GM18505 (cell line): ENCODE results near the gene SLC24A4.

Experiments used
- ATAC-seq: cut with Tn5 transposase; IDR thresholded peaks from one replicate; pipeline ENCODE4 v1.9.1; 2021; ENCODE audit not compliant: unreplicated experiment
- POLR2A ChIP-seq: IDR thresholded peaks from 4 replicates; pipeline ENCODE4 v1.6.1; 2011; ENCODE audit warnings: borderline replicate concordance; ENCODE audit not compliant: insufficient read depth, insufficient read length; ENCODE audit errors: extremely low read depth

Gene SLC24A4

DNA sequence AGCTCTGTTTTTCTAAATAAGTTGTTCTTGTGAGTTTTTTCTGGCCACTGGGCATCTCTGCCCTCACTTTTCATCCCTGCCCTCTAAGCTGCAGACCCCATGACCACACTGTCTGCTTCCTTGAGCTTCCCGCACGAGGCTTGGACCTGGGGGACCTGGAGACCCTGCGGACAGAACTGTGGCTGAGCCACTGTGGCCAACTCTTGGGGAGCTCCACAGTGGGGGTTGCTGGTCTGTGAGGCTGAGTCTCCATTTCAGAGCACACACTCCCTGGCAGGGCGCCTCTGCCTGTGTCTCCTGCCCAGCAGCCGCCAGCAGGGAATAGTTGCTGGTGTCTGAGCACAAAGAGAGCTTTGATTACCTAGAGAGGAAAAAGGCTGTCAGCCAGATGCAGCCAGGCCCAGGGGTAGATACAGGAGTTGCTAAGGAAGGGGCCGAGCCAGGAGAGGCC, 177.6 kb downstream of the SLC24A4 start:
- ATAC-seq = no peak
- TF ChIP-seq POLR2A = no peak

DNA sequence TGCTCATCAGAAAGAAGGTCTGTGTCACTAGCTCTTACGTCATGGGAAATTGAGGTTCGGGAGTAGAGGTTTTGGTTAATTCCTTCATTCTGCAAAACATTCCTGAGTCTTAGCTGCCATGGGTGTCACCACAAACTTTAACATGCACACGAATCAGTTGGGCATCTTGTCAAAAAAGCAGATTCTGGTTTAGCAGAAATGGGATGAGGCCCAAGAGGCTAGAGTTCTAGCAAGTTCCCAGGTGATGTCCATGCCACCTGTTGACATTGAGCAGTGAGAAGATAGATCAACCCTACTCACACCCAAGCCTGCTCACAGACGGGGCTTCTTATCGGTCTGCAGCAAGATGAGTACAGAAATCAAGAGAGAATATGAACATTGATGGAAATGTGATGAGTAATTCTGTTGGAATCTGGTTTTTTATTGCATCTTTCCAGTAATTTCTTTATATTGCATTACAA, 179.0 kb downstream of the SLC24A4 start:
- no peak for ATAC-seq

DNA sequence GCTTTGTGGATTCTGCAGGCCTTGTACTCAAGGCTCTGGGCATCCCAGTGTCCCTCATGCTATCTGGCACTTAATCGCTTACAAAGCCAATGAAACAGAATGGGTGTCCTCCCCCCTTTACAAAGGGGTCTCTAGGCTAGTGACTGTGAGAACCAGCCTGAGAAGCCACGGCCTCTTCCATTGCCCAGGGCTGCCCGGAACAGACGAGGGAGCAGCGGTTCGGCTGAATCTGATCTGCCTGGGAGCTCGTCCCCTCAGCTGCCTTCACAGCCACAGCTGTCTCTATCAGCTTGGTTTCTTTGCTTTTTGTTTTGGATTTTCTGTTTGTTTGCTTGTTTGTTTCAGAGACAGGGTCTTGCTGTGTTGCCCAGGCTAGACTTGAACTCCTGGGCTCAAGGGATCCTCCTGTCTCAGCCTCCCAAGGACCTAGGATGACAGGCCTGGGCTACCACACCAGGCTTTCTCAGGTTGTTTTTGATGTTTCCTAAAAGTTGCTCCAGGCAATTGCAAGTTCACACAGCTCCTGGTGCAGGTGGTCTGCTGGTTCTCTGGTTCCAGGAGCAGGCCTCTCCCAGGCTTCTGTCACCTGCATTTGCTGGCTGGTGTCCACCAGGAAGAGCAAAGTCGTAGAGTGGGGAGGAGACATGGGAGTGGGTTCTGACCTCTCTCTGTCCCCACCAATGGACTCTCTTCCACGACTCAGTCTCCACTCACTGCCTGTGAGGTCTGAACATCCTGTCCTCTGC, 179.7 kb downstream of the SLC24A4 start:
- ATAC-seq = no peak
- TF ChIP-seq POLR2A = no peak

More for the DNA sequence above, 179.0 kb downstream of the SLC24A4 start:
- no peak for TF ChIP-seq POLR2A

DNA sequence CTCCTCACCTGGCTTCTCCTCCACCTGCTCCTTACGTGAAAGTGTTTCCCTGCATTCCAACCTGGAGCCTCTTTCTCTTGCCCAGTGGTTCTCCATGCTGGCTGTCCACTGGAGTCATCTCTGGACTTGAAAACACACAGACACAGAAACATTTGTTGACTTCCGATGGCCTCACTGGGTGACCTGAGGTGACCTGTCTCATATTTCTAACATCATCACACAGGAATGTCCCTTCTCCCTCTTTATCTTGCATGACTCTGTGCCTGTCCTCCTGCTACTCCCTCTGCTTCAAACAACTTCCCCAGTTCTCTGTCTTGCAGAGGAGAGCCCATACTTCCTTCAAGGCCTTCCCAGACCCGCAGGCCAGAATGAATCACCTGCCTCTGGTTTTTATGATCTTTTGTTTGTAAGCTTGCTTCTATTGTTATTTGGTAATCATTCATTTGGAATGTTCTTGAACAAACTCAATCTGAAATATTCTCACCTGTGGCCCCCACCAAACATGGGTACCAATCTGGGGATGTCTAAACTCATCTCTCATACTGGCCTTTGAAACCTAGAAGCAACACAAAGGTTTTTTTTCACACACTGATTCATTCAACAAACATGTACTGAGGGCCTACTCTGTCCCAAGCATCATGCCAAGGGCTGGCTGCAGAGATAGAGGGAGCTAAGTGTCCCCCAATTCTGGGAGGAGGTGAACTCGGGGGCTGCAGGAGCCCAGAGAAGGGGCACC, 181.0 kb downstream of the SLC24A4 start:
- no peak for ATAC-seq
- TF ChIP-seq POLR2A = no peak

DNA sequence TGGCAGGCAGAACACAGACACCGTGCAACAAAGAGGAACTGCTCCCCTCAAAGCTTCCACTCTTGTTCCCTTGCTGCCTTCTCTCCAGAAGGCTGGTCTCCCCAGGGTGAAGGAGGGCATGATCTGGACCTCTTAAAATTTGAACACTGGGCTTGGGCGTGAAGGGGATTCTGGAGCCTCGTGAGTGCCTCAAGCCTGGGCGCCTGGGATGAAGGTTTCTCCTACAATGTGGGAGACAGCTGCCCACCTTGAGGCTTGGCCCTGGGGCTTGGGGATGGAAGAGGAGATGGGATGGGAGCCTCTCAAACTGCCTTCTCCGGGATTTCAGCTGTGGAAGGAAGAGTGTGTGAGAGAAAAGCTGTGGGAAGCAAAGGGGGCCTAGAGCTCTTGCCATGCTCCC, 182.9 kb downstream of the SLC24A4 start:
- no peak for ATAC-seq
- no peak for TF ChIP-seq POLR2A

DNA sequence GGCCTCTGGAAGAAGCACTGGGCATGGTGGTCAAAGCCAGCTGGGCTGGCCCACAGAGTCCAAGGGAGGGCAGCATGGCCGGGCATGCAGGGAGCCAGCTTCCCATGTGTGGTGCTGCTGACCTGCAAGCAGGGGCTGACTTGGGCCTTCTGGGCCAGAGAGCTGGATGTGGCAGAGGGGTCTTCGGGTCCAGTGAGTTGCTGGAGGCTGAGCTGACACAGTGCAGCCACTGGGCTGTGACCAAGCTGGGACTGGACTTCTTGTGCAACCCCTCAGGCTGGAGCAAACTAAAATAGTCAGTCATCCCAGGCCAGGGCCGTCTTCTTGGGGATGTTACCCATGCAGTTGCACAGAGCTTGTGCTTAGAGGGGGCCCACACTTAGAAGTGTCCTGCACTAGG, 183.3 kb downstream of the SLC24A4 start:
- TF ChIP-seq POLR2A = no peak
- ATAC-seq = no peak

DNA sequence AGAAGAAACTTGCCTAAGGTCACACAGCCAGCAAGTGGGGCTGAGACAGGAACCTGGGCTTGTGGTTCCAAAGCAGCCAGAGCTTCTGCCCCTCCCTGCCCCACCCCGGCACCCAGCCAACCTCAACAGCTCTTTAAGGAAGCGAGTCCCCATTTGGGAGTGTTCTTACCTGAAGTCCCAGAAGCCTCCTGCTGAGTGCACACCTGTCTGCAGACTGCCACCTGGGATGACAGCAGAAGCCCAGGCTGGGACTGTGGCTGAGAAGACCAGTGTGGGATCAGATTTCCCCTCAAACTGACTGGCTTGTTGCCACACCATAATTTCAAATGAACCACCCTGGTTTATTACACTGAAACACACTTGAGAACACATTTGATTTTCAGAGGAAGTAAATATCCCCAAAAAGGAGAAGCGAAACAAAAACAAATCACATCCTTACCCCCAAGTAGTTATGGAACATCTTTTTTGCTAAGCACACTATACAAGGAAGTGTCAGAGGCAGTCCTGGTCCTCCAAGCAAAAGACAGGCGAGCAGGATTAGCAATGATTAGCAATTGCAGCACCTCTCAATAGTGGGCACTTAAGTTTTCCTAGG, 184.3 kb downstream of the SLC24A4 start:
- ATAC-seq = peak; percentile 55
- no peak for TF ChIP-seq POLR2A

DNA sequence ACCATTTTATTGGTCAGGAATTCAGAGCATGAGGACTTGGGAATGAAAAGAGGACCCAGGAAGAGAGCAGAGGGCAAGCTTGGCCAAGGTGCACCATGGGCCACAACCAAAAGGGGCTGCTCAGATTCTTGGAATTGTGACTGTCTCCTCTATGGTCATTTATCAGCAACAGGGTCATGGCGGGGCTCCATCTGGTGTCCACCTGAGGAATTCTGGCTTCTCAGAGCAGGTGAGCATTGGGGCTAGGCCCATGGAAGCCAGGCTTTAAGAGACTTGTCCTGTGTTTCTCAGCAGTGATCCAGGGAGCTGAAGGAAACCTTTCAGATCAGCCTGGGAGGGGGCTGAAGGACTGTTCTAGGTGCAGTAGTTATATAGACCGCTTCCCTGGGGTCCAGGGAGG, 188.0 kb downstream of the SLC24A4 start:
- TF ChIP-seq POLR2A = no peak
- no peak for ATAC-seq

DNA sequence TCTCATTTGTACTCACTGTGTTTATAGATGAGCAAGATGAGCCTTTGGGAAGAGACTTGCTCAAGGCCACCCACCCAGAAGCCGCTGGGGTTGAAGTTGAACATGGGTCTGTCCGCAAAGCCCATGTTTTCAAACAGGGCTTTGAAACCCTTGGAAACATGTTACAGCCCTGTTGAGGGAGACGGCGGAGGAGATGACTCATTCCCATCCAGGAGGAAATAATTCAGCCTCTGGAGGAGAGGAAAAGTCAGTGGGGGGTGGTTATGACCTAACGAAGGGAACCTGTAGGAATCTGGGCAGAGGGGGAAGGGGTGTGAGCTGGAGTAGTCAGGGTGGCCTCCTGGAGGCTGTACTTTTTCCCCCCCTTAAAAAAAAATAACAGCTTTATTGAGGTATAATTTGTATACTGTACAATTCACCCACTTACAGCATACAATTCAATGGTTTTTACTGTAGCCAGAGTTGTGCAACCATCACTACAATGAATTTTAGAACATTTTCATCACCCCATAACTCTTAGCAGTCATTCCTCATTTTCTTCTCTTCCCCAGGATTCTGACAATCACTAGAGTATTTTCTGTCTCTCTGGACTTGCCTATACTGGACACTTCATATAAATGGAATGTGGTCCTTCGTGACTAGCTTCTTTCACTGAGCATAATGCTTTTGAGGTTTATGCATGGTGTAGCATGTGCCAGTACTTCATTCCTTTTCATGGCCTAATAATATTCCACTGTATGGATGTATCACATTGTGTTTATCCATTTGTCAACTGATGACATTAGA, 188.7 kb downstream of the SLC24A4 start:
- TF ChIP-seq POLR2A = no peak
- no peak for ATAC-seq

DNA sequence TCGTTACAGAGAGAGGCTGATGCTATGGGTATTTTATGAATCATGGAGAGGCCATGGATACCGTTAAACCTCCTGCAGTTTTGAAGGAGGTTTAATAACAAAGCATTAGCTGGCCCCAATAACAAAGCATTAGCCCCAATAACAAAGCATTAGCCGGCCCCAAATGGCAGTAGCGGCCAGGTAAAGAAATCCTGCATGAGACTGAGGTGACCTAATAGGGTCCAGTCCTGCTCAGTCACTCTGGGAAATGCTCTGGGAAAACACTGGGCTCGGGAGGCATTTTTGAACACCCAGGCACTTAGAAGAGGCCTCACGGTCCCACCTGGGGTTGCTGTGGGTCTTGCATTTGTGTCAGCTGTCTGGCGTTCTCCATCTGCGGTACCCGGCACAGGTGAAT, 189.8 kb downstream of the SLC24A4 start:
- no peak for ATAC-seq
- TF ChIP-seq POLR2A = no peak

DNA sequence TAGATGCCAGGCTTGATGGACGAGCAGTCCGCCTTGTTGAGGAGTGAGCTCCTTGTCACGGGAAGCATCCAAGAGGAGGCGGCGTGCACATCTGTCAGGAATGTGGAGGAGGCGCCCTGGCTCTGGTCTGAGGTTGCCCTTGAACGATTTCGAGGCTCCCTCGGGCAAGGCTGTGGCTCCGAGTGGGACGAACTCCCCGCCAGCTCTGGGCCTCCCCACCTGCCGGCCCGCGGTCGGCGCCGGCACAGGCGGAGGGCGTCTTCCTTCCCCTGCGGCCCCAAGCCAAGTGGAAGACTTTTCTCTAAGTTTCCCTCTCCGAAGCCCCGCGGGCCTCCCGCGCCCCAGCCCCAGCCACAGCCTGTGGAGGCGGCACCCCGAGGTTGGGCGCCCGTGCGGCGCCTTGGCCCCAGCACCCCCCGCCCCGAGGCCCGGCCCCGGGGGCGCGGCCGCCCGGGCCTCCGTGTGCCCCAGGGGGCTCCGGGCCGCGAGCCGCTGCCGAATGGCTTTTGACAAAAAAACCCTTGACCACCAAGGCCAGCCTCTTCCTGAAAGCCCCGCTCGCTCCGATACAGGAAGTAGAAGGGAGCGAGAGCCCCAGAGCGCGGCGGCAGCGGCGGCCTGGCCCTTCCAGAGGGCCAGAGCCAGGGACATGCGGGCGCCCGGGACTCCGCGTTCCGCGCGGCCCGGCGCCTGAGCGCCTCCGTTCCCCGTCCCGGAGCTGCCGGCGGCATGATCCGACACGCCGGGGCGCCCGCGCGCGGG, 190.4 kb downstream of the SLC24A4 start, which contains the start of gene RIN3:
Gene RIN3, plus strand, starts transcription at position 578 of the 762 bp plus-strand sequence. Its CDS starts 152 bp downstream, at position 730.
- TF ChIP-seq POLR2A = no peak
- peak; percentile 54 for ATAC-seq
